Natural killer cell (primary cell): Measurements from ENCODE around the gene MGAT5B. TPM values are rescaled to one million over a fixed set of nuclear protein-coding genes. Genes with fewer than 3 reads are reported as not detected.

ENCODE experiments used
- ATAC-seq, 3 donors: fragments of 150-1000 bp in 2 of 3; fragments of 200-7000 bp in 1 of 3; cut with Tn5 transposase; 1 replicate in 1 of 3; 2 replicates in 2 of 3; pipeline ENCODE4 v1.10.0; 2021; ENCODE audit warnings: mild to moderate bottlenecking in 2 of 3, moderate library complexity in 2 of 3
- DNase-seq, 2 donors: peaks; one replicate each; pipeline versions ENCODE4 v3.0.0 to v3.0.0-alpha.2; 2013 to 2021; ENCODE audit warnings: mixed read lengths in 1 of 2
- H3K27ac ChIP-seq: one replicate; pipeline ENCODE4 v1.5.1; 2013; ENCODE audit warnings: mild to moderate bottlenecking, low read length
- H3K27me3 ChIP-seq: one replicate; pipeline ENCODE4 v1.6.1; 2013; ENCODE audit warnings: low read length; ENCODE audit not compliant: control insufficient read depth, insufficient read depth
- H3K36me3 ChIP-seq: one replicate; pipeline ENCODE4 v1.6.1; 2013; ENCODE audit warnings: low read length; ENCODE audit not compliant: control insufficient read depth, insufficient read depth
- H3K4me1 ChIP-seq: one replicate; pipeline ENCODE4 v1.6.1; 2013; ENCODE audit warnings: low read length; ENCODE audit not compliant: control insufficient read depth, insufficient read depth
- H3K4me3 ChIP-seq: one replicate; pipeline ENCODE4 v1.5.1; 2013; ENCODE audit warnings: low read length
- H3K9me3 ChIP-seq: one replicate; pipeline ENCODE4 v1.6.1; 2013; ENCODE audit warnings: low read length; ENCODE audit not compliant: control insufficient read depth, insufficient read depth
- H3K27ac Mint-ChIP-seq, 2 donors: one replicate each; pipeline ENCODE4 v1.8.0; 2022; ENCODE audit warnings: mild to moderate bottlenecking in 2 of 2, mixed read lengths in 2 of 2, moderate library complexity in 1 of 2
- H3K27me3 Mint-ChIP-seq, 2 donors: one replicate each; pipeline ENCODE4 v1.8.0; 2022; ENCODE audit warnings: low read depth in 2 of 2, mixed read lengths in 2 of 2
- H3K36me3 Mint-ChIP-seq: one replicate; pipeline ENCODE4 v1.8.0; 2022; ENCODE audit warnings: mixed read lengths
- H3K4me1 Mint-ChIP-seq, 2 donors: one replicate each; pipeline ENCODE4 v1.8.0; 2022; ENCODE audit warnings: mixed read lengths in 2 of 2
- H3K4me3 Mint-ChIP-seq: one replicate; pipeline ENCODE4 v1.8.0; 2022; ENCODE audit warnings: mild to moderate bottlenecking, moderate library complexity, mixed read lengths
- H3K9me3 Mint-ChIP-seq, 2 donors: one replicate each; pipeline ENCODE4 v1.8.0; 2022; ENCODE audit warnings: mixed read lengths in 2 of 2
- CTCF ChIP-seq: fragments of 200-600 bp; IDR thresholded peaks from one replicate; pipeline ENCODE4 v1.8.0; 2022; ENCODE audit warnings: antibody characterized with exemption
- WGBS: methylation state at CpG from one replicate; pipeline ENCODE4 v1.1.7; 2013; ENCODE audit warnings: missing lambda C conversion rate; ENCODE audit not compliant: insufficient coverage; 5-methylcytosine and 5-hydroxymethylcytosine counted together
- intact Hi-C: fragments of 100-400 bp; cut with micrococcal nuclease; formaldehyde crosslinking; loops from one replicate; pipeline ENCODE4 v1.14.2; 2022
- total RNA-seq, 4 donors: library from RNA; stranded (reverse); fragments of 120-200 nt in 1 of 4; gene quantifications; one replicate each; pipeline versions ENCODE4 v1.2.3 to v1.2.4, GENCODE V29; 2013 to 2022

MGAT5B gene
- total RNA-seq, 3 donors from 2014 or later (not counting 1 experiment from before 2014, with no cell fraction given) = not detected

DNA sequence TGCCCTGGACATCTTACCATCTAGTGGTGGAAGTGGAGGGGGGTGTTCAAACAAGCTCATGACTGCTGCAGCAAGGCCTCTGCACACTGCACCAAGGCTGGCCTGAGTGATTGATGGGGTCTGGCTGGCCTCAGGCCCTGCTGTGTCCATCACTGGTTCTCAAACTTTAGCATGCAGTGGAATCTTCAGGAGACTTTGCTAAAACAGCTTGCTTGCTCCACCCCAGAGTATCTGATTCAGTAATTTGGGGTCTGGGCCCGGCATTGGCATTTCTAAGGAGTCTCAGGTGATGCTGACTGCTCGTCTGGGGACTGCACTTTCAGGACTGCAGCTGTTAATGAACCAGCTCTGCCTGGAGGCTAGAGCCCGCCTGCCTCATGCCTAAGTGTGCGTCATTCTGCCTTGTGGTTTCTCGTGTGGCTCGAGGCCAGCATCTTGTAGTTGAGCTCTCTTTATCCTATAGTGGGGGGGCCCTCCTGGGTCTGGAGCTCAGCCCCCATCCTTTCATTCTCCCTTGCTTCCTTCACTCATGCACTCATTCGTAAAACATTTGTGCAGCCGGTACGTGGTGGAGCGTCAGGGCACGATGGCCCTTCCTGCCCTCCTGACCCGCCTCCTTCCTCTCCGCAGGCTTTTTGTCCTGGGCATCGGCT lies 4.1 kb downstream of the MGAT5B start:
- Histone ChIP-seq H3K27ac (no peak overlapping the region), H3K9me3 (no peaks in the 10 kb centered on the region), H3K36me3 (no peaks in the 10 kb centered on the region), H3K4me3 (no peak overlapping the region), H3K27me3 (peaks cover 23% of the 10 kb centered on the region), H3K4me1 (peaks cover 11% of the 10 kb centered on the region)
- Mint-ChIP-seq H3K27ac (no peak overlapping the region), H3K4me3 (no peak overlapping the region), H3K27me3 (peaks cover 18 to 42% of the 10 kb centered on the region in 2 donors), H3K9me3 (no peaks in the 10 kb centered on the region), H3K4me1 (peaks cover 0 to 11% of the 10 kb centered on the region in 2 donors), H3K36me3 (no peaks in the 10 kb centered on the region)
- WGBS = 42% methylated on average over 14 of the region's 14 CpGs
- no peak for TF ChIP-seq CTCF
- intact Hi-C loops = no loop called here
- DNase-seq (peak in 1 of 2 donors; percentile 36), ATAC-seq (peak in 1 of 3 donors; percentile 36)

GRCh38 chr17:76872874-76873221 lies 4.6 kb downstream of the MGAT5B start:
- no peaks in the 10 kb centered on the region for H3K9me3 ChIP-seq
- no peak for TF ChIP-seq CTCF
- no peak overlapping the region for H3K4me3 ChIP-seq
- no peak for DNase-seq
- intact Hi-C loops = no loop called here
- Mint-ChIP-seq H3K9me3 (no peaks in the 10 kb centered on the region), H3K4me1 (peaks cover 0 to 6% of the 10 kb centered on the region in 2 donors), H3K36me3 (no peaks in the 10 kb centered on the region), H3K27ac (no peak overlapping the region), H3K4me3 (no peak overlapping the region), H3K27me3 (peaks cover 13 to 37% of the 10 kb centered on the region in 2 donors)
- peaks cover 10% of the 10 kb centered on the region for H3K4me1 ChIP-seq
- H3K27me3 ChIP-seq = peaks cover 18% of the 10 kb centered on the region
- 62% methylated on average over 9 of the region's 9 CpGs for WGBS
- no peak for ATAC-seq
- no peaks in the 10 kb centered on the region for H3K36me3 ChIP-seq
- no peak overlapping the region for H3K27ac ChIP-seq

- peaks cover 12 to 36% of the 10 kb centered on the region in 2 donors for H3K27me3 Mint-ChIP-seq
- no peaks in the 10 kb centered on the region for H3K36me3 Mint-ChIP-seq
- no peaks in the 10 kb centered on the region for H3K9me3 ChIP-seq
- peaks cover 16% of the 10 kb centered on the region for H3K27me3 ChIP-seq
- 92% methylated on average over 3 of the region's 4 CpGs for WGBS
- no peak overlapping the region for H3K4me3 ChIP-seq
- no peak overlapping the region for H3K4me3 Mint-ChIP-seq
- DNase-seq (no peak), ATAC-seq (no peak)
- peaks cover 0 to 5% of the 10 kb centered on the region in 2 donors for H3K4me1 Mint-ChIP-seq
- TF ChIP-seq CTCF = no peak
- no peaks in the 10 kb centered on the region for H3K9me3 Mint-ChIP-seq
- H3K27ac ChIP-seq = no peak overlapping the region
- H3K27ac Mint-ChIP-seq = no peak overlapping the region
- peaks cover 7% of the 10 kb centered on the region for H3K4me1 ChIP-seq
- intact Hi-C loops = no loop called here
- no peaks in the 10 kb centered on the region for H3K36me3 ChIP-seq
Measured at GRCh38 chr17:76873856-76874255, 5.7 kb downstream of the MGAT5B start.

DNA sequence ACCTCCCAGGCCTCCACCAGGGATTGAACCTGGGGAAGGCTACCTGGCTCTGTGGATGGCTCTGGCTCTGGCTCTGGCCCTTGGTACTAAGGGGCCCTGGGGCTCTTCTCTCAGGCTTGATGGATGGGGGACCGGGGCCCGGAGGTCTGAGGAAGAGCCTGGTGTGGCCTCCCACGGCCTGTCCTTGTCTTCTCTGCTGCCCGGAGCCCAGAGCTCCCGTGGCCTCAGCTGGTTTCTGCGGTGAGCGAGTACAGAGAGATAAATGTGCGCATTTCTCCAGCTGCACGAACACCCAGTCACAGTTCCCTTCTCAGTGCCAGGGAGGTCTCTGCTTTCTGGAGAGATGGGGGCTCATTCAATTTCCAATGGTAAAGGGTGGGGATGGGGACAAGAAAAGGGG lies 9.2 kb downstream of the MGAT5B start:
- Histone ChIP-seq H3K27me3 (no peaks in the 10 kb centered on the region), H3K4me1 (no peaks in the 10 kb centered on the region), H3K4me3 (no peak overlapping the region), H3K9me3 (no peaks in the 10 kb centered on the region), H3K36me3 (no peaks in the 10 kb centered on the region), H3K27ac (no peak overlapping the region)
- TF ChIP-seq CTCF = no peak
- H3K9me3 Mint-ChIP-seq = no peaks in the 10 kb centered on the region
- ATAC-seq (no peak), DNase-seq (no peak)
- no peak overlapping the region for H3K27ac Mint-ChIP-seq
- no peaks in the 10 kb centered on the region for H3K36me3 Mint-ChIP-seq
- peaks cover 9 to 26% of the 10 kb centered on the region in 2 donors for H3K27me3 Mint-ChIP-seq
- no peak overlapping the region for H3K4me3 Mint-ChIP-seq
- WGBS = 85% methylated on average over 9 of the region's 9 CpGs
- intact Hi-C loops = no loop called here
- peaks cover 0 to 4% of the 10 kb centered on the region in 2 donors for H3K4me1 Mint-ChIP-seq
